Transverse colon (tissue), 3 donors: ENCODE measurements around the gene RNF212.

Experiments used
- CTCF ChIP-seq, 5 experiments: fragments of 200-600 bp in 3 of 5; fragments of 450-650 bp in 2 of 5; sonication (generic) in 3 of 5; IDR thresholded peaks; 1 replicate in 2 of 5; 2 replicates in 3 of 5; pipeline ENCODE4 v1.5.1; 2016 to 2017; ENCODE audit warnings: antibody characterized with exemption in 5 of 5, inconsistent platforms in 3 of 5, mild to moderate bottlenecking in 2 of 5, moderate library complexity in 1 of 5
- POLR2A ChIP-seq: fragments of 450-650 bp; IDR thresholded peaks from one replicate; pipeline ENCODE4 v1.6.1; 2016; ENCODE audit warnings: antibody characterized with exemption, mild to moderate bottlenecking, moderate library complexity

- TF ChIP-seq CTCF (IDR thresholded peaks at IDR 0.05) = no peak
- no peak for TF ChIP-seq POLR2A
Observed at GRCh38 chr4:1041936-1042330, 71.4 kb downstream of the RNF212 start.
